Measurements from ENCODE around the gene MEIS3.
"Not testable (repeated sequence)": the region's sequence is repeated elsewhere in the genome, so short reads cannot be mapped to it uniquely, and the experiment has no call there.

The MEIS3 gene

GRCh38 chr19:47415953-47416642, 3.2 kb downstream of the MEIS3 start:
- no peak for ATAC-seq

- no peak for ATAC-seq
Observed at GRCh38 chr19:47414469-47414868, 4.9 kb downstream of the MEIS3 start.

GRCh38 chr19:47413941-47414340, 5.4 kb downstream of the MEIS3 start:
- ATAC-seq, result no peak

GRCh38 chr19:47411696-47412095, 7.6 kb downstream of the MEIS3 start:
- not testable (repeated sequence) for ATAC-seq

- no peak for ATAC-seq
Observed at GRCh38 chr19:47411101-47411500, 8.2 kb downstream of the MEIS3 start.

- no peak for ATAC-seq
Observed at GRCh38 chr19:47408156-47408938, 11.0 kb downstream of the MEIS3 start.

- ATAC-seq, result no peak
Observed at GRCh38 chr19:47407417-47407774, 11.9 kb downstream of the MEIS3 start.

- no peak for ATAC-seq
Observed at GRCh38 chr19:47406711-47407416, 12.5 kb downstream of the MEIS3 start.

- no peak for ATAC-seq
Observed at GRCh38 chr19:47405854-47406417, 13.4 kb downstream of the MEIS3 start.

GRCh38 chr19:47405197-47405550, 14.2 kb downstream of the MEIS3 start:
- no peak for ATAC-seq

- no peak for ATAC-seq
Observed at GRCh38 chr19:47404334-47405196, 14.8 kb downstream of the MEIS3 start.

GRCh38 chr19:47402504-47402903, 16.8 kb downstream of the MEIS3 start:
- ATAC-seq, result no peak

GRCh38 chr19:47398707-47399597, 20.4 kb downstream of the MEIS3 start:
- no peak for ATAC-seq

- ATAC-seq, result peak; percentile 56 to 73
Observed at GRCh38 chr19:47391510-47392223, 27.7 kb downstream of the MEIS3 start.

- no peak for ATAC-seq
Observed at GRCh38 chr19:47390533-47391488, 28.5 kb downstream of the MEIS3 start.

GRCh38 chr19:47389150-47389556, 30.2 kb downstream of the MEIS3 start:
- no peak for ATAC-seq

GRCh38 chr19:47388721-47389120, 30.6 kb downstream of the MEIS3 start:
- ATAC-seq, result not testable (repeated sequence)

GRCh38 chr19:47387623-47388022, 31.7 kb downstream of the MEIS3 start:
- ATAC-seq, result not testable (repeated sequence)

- not testable (repeated sequence) for ATAC-seq
Observed at GRCh38 chr19:47386582-47386981, 32.7 kb downstream of the MEIS3 start.

All from activated CD4-positive, CD25-positive, alpha-beta regulatory T cell treated with anti-CD3 and anti-CD28 coated beads, Interleukin-2, amount 50 U/mL, for 24 hours (primary cell).